ENCODE data around the gene ATP10A.

Gene ATP10A

DNA sequence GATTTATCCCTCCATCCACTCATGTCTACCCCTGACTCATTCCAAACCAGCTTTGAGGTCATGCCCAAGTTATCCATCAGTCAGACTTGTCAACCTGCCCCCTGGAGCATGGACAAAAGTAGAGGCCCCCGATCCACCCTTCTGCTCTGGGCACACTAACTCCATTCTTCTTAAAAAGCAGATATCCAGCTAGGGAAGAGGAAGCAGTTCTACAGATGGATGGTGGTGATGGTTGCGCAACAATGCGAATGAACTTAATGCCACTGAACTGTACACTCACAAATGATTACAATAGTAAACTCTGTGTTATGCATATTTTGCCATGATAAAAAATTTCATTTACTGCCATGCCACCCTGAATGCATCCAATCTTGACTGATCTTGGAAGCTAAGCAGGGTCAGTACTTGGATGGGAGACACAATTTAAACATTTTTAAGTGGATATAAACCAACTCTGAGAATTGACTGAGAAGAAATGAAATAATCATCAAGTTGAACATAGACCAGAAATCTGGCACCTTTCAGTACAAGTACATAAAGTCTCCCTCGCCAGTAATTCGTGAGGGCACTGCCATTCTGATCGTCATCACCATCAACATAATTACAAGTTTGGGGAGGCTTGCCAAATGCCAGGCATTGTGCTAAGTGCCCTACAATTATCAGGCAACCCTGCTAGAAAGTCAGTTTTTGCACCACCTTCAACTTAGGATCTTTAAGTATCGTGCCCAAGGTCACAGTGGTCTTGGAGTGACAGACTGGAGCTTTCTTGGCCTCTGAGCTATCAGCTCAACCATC lies 124.8 kb downstream of the ATP10A start:
- no peak for DNase-seq (ENCODE audit: low spot score)

DNA sequence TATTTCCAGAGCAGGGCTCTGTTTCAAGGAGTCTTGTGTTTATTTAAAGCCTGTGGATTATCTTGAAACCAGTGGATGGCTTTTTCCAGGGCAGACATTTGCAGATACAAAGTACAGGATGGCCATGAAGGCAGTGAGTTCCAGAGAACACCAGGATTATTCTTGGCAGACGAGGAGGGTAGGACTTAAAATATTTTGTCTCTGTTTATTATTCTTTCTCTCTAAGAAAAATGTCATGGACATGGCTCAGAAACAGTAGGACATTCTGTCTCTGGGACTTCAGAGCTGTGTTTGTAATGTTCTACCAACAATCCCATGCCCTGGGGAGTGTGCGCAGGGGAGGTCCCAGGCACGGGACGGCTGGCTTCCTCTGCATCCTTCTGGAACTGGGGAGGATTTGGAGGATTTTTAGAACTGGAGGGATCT lies 125.9 kb downstream of the ATP10A start:
- no peak for DNase-seq (ENCODE audit: low spot score)

DNA sequence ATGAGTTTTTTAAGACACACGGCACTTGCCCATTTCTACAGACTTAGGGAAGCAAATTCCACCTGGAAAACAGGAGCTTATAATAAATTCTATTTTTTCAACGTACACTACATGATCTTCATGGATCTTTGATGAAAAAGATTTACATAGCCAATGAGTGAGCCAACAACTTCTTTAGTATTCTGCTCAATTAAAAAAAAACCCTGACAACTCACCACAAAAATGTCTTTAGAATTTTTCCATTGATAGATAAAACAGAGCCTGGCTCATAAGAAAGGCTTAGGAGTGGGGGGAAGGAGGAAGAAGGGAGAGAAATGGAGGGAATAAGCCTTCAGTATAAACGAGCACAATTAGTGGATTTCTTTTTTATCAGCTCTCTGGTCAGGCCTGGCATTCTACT lies 126.7 kb downstream of the ATP10A start:
- DNase-seq (ENCODE audit: low spot score), result no peak

DNA sequence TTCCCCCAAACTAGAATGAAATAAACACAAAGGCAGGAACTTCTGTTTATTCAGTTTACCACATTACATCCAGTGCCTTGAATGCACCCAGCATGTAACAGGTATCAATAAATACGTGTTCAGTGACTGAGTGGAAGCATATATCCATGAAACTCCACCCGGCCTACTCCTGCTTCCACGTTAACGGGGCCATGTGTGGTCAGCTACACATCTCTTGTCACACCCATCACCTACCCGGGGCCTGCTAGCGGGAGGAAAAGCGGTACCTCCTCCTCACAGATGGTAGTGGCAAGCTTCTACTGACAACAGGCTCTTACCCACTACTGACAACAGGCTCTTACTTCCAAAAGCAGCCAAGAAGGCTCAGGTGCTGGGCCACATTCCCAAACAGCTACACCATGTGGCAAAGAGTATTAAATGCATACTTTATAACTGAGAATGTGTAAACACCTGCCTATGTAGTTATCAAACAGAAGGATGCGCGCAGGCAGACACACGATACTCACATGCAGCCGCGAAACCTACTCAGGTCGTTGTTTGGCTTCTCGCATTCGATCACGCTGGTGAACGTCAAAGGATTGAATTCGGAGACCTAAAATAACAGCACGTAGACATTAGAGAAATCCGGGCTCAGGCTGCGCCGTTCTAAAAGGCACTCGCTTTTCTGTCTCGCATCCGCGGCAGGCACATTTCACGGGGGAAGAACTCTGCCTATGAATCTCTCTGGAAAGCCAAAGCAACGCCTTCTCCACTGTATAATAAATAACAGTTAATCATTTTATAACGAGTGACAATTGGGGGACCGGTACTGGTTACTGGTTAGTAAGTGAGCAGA lies 127.4 kb downstream of the ATP10A start:
- DNase-seq (ENCODE audit: low spot score), result peak; percentile 3

DNA sequence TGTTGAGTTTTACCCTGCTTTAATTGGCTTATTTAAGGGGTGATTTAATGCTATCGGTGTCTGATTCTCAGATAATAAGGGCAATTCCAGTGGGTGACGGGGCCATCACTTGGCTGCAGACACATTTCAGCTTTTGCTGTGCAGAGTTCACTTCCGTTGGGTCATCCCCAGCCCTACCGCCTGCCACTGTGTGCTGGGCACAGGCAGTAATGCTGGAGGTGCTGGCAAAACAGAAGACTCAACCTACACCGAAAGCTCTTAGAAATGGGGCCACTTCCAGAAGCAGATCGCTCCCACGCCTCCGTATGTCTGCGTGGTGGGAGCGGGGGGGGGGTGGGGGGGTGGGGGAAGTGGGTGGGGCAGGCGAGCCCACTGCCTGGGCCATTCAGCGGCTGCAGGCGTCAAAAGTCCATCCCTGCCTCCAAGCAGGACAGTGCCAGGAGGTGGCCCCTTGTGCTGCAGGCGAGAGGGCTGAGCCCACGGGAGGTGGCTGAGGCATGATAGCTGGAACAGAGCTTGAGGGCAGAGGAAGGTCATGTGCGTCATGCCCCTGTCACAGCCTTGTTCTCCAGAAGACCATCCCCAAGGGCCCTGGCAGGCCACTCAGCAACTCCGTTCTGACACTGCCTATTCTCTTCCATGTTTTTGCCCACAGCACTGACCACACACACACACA lies 128.3 kb downstream of the ATP10A start:
- DNase-seq (ENCODE audit: low spot score), result peak; percentile 2

DNA sequence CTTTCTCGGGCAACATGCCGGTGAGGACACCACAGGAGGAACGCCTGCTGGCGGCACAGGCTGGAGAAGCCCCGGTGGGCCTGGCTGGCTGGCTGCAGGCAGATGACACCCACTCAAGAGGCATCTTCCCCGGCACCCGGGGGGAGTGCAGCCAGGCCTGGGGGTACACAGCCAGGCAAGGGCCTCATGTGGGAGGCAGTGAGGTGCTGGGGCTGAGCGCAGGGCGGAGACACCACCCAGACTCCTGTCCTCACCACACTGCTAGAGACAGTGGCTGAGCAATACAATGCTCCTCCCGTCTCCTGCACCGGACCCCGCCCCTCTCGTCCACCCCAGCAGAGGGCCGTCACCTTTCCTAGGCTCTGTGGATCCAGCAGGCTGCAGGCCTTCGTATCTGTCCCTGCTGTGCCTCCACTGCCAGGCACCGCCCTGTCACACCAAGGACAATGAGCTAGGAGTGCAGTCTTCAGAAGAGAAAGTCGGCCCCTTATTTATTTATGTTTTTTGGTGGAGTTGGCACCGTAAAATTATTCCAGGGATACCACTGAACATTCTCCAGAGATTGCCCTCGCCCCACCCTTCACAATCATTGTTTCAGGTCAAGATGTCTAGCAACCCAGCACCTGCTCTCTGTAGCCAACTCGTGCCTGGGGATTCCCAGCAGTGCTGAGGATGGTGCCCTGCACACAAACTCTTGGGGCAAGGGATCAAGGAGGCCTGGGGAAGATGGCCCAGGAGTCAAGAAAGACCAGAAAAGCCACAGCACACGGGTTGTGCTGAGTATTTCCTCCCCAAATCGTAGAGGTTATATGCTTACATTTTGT lies 129.1 kb downstream of the ATP10A start:
- DNase-seq (ENCODE audit: low spot score), result peak; percentile 5

DNA sequence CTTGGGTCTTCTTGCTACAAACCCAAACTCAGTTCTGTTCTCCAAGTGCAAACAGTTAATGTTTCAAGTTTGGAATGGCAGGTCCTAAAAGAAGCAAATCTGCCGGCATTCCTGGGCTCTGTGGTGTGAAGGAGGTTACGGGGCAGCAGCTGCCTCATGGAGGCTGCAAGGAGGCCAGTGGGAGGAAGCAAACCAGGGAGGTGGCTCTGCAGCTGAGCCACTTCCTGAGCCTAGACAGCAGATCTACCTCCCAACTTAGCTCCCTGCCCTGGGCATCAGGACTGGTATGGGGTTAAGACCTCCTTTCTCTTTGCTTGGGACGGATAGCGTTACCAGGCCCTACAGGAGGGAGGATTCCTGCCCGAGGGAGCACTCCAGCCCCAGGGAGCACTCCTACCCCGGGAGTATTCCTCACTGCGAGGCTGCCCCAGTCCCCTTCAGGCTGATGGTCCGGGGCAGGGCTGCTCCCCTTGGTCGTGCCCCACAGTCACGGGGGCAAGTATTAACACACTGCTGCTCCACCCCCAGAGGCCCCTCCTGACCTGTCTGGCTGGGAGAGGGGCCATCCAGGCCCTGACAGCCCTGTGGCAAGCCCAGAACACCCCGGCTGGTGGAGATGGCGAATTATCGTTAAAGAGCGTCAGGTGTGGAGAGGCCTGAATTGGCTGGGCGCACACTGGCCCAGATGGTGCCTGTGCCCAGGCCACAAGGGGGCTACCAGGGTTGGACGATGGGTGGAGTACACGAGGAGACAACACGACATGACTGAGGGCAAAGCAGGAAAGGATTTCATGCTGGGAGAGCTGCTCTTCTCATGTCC lies 129.9 kb downstream of the ATP10A start:
- DNase-seq (ENCODE audit: low spot score), result peak; percentile 5

DNA sequence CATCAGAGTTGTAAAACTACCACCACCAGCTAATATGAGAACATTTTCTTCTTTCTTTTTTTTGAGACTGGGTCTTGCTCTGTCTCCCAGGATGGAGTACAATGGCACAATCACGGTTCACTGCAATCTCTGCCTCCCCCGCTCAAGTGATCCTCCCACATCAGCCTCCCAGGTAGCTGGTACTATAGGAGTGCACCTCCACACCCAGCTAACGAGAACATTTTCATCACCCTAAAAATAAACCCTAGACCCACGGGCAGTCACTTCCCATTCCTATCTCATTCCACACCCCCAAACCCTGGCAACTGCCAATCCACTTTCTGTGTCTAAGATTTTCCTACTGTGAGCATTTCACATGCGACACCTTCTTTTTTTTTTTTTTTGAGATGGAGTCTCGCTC lies 130.9 kb downstream of the ATP10A start:
- DNase-seq (ENCODE audit: low spot score), result no peak

DNA sequence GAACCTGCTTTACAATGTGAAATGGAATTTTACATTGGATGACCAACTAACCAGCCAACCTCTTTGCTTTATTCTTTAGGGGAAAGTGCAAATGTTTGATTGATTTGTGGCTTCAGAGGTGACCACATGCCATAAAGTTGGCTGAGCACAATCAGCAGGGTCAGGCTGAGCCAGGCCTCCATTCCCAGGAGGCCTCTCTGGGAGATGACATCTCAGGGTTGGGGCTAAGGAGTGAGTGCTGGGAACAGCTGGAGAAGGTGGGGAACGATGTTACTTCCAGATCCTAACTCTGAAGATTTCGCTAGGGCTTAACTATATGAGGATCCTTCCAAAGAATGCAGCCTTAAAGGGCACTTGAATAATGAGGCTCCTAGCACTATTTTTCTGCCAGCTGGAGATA lies 131.7 kb downstream of the ATP10A start:
- no peak for DNase-seq (ENCODE audit: low spot score)

DNA sequence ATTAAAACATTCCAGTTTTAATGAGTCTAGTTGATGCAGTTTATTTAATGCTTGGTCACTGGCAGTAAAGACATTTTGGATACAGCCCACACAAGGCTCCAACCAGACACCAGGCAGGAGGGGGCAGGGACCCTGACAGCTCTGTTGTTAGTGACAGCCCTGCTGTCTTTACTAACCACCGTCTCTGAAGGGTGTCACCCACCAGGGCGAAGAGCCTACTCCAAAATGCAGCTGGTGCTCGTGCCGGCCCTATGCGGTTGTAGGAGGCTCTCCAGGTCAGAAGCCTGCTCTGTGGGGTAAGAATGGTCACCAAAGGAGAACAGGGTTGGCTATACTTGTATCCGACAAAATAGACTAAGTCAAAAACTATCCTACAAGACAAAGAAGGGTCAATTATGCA lies 132.2 kb downstream of the ATP10A start:
- DNase-seq (ENCODE audit: low spot score), result no peak

DNA sequence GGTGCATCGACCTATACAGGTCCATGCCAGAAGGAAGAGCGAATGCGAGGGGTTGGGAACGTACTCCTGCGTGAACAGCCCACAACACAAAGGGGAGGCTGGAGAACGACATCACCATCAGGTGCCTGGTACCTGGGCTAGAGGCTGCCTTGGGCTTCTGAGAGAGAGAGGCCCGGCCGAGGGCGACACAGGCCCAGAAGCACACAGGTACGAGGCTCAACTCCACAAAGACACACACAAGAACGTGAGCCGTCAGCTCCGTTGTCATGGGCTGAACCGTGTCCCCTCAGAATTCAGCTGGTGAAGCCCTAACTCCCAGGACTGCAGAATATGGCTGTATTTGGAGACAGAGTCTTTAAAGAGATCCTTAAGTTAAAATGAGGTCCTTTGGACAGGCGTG lies 134.3 kb downstream of the ATP10A start:
- no peak for DNase-seq (ENCODE audit: low spot score)

DNA sequence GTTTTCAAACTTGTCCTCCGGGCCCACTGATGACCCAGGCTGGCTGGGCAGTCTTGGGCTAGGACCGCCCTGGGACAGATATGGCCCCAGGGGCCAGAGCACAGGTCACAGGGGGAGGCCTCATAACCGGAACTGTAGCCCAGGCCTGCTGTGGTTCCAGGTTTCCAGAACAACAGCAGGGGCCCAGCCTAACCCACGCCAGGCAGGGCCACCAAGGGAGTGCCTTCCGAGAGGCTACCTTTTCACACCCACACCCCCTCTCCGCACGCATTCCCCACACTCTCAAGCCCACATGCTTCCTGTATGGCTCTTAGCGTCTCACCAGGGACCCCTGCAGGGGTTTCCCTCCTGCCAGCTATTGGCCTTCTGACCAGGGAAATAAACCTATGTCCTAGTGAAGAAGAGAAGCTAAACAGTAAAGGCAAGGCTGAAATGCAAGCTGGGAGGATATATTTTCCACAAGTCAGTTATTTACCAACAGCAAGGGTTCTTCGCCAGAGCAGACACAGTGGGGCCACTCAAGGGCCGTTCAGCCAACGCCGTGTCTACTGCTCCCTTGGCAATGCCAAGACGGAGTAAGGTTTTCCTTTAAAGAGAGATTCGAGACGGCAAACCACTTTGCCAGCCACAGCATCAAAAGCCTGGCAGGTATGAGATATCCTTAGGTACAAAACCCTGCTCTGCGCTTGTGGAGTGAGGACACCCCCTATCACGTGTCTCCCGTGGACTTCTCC lies 135.1 kb downstream of the ATP10A start:
- no peak for DNase-seq (ENCODE audit: low spot score)

DNA sequence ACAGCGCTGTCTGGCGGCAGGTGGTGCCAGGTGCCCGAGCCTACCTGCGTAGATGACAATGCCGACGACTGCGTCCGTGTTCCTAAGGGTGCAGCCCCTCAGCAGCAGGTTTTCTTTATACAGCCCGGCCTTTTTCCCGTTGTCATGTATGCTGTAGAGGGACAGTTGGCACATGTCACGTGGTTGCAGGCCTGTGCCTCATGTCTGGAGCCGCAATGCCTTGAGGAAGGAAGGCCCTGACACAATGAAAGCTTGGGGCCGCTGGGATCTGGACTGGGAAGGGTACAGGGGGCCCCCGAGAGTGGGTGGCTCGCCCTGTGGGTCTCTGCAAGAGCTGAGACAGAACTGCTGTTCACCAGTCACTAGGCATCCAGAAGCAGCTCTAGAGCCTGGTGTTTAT lies 136.0 kb downstream of the ATP10A start:
- DNase-seq (ENCODE audit: low spot score), result no peak

DNA sequence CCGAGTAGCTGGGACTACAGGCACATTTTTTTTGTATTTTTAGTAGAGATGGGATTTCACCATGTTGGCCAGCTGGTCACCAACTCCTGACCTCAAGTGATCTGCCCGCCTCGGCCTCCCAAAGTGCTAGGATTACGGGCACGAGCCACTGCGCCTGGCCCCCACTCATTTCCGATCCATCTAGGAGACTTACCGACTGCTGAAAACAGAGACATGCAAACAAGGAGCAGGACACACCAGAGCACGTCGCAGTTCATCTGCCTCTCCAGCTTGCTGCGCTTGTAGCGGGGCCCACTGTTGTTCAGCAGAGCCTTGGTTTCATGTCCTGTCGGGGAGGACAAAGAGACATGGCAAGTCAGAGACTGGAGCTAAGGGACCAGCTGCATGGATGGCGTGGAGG lies 137.4 kb downstream of the ATP10A start:
- DNase-seq (ENCODE audit: low spot score), result no peak

DNA sequence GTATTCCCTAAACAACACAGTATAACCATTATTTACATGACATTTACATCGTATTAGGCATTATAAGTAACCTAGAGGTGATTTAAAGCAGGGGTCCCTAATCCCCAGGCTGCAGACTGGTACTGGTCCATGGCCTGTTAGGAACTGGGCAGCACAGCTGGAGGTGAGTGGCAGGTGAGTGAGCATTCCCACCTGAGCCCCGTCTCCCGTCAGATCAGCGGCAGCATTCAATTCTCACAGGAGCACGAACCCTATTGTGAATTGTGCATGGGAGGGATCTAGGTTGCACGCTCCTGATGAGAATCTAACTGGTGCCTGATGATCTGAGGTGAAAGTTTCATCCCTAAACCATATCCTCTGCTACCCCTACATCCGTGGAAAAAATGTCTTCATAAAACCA lies 138.2 kb downstream of the ATP10A start:
- no peak for DNase-seq (ENCODE audit: low spot score)

DNA sequence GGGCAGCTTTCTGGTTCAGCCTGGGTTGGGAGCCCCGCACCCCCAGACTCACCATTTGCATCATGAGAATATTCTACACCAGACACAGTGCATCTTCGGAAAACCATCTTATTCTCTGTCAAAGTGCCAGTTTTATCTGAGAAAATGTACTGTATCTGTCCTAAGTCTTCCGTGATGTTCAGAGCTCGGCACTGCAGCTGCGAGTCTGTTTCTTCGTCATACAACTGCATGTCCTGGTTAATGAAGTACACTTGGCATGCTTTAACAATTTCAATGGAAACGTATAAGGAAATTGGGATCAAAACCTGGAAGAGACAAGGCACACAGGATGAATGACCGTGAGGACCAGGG lies 141.5 kb downstream of the ATP10A start:
- DNase-seq (ENCODE audit: low spot score), result no peak

DNA sequence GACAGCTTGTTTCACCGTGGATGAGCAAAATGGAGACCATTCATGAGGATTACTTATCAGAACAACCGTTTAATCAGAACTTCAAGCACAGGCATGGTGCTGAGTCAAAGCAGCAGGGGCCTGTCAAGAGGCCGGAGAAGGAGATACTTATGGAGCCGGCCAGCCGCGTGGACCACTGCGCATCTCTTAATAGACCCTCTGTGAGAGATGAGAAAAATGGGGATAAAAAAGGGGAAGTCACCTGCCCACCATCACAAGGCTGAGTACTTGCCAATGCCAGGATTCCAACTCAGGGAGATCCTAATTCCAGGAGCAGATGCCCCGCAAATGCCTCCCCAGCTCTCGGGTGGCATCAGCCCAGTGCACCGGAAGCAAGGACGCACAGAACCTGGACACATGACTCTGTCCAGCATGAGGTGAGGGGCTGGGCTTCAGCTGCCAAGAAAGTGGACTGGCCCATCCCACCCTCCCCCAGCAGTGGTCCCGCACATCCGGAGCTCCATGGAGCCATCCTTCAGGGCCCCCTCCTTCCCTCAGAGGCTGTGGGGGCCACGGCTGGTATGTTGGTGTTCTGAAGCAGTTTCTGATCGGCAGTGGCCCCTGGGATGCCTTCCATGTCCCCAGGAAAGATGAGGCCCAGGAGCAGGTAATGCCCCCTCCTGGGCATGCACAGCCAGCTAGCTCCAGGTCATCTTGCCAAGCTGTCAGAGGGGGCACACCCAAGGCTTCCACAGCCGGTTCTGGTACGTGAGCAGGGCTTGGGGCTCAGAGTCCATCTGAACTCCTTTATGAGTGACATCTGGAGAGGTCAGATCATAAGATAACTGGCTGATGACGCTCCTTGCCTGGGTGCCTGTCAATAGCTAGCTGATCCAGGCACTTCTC lies 143.8 kb downstream of the ATP10A start:
- no peak for DNase-seq (ENCODE audit: low spot score)

DNA sequence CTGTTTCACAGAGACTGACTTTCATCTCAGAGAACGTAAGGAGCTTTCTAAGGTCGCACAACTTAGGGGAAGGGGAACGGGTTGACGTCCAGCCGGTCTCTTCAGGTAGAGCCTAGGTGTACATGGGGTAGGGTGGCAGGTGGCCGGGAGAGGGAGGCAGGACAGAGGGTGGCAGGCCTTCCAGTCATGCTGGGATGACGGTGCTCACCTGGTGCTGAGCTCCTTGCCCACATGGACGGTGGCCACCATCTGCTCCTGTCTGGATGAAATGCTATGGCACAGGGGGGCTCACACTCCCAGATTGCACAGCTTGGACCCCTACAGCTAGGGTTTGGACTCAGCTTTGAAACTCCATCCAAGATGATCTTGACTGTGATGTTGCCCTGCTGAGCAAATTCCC lies 144.5 kb downstream of the ATP10A start:
- DNase-seq (ENCODE audit: low spot score), result no peak

DNA sequence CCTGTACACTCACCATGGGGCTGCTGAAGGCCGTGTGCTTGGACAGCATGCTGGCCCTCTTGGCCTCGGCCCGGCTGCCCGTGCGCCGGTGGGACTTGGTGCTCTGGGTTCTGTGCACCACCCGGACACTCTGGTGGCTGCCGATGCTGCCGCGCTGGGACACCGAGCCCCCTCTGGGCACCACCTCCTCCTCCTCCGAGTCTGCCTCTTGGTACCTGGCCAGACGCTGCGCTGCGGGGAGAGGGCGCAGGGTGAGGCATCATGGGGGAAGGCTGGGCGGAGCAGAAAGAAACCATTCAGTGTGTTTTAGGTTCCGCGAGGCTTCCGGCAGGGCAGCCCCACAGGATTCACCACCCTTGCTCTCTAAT lies 145.0 kb downstream of the ATP10A start:
- no peak for DNase-seq (ENCODE audit: low spot score)

Measured in AG20443 (cell line).